Caco-2 (cell line): ENCODE data around the gene TMEM143. TPM values are rescaled to one million over a fixed set of nuclear protein-coding genes. Genes with fewer than 3 reads are reported as not detected.
A peak's percentile ranks its signal among the peaks of the same experiment; 100 is the strongest.

Source experiments
- BruUV-seq: library from RNA; stranded (reverse); fragments of 400-500 nt; replicated peaks from 2 replicates; lab custom pipeline; 2021; lab: Mats Ljungman, UMichigan
- CTCF ChIA-PET: fragments of 300-600 bp; sonication (Branson Sonifier 250); formaldehyde crosslinking; loops from one replicate; lab custom pipeline; 2022; ENCODE audit warnings: antibody characterized with exemption; lab: Charles Lee
- POLR2A ChIA-PET: fragments of 300-600 bp; sonication (Branson Sonifier 250); formaldehyde crosslinking; loops from one replicate; lab custom pipeline; 2022; ENCODE audit warnings: antibody characterized with exemption; lab: Charles Lee
- DNase-seq, 2 experiments: peaks; one replicate each; pipeline versions ENCODE4 v3.0.0 to v3.0.0-alpha.2; 2020 to 2022
- H3K27me3 ChIP-seq: replicated peaks from 2 replicates; pipeline ENCODE4 v1.6.0; 2011; ENCODE audit warnings: low read length; ENCODE audit not compliant: control insufficient read depth, insufficient read depth
- H3K36me3 ChIP-seq: 2 replicates; pipeline ENCODE4 v1.5.1; 2011; ENCODE audit warnings: low read length; ENCODE audit not compliant: control insufficient read depth, insufficient read depth
- H3K4me1 ChIP-seq: fragments of 250-450 bp; sonication (Bioruptor Pico); 2 replicates; pipeline ENCODE4 v1.5.1; 2020; ENCODE audit warnings: mild to moderate bottlenecking
- H3K4me3 ChIP-seq: 2 replicates; pipeline ENCODE4 v1.5.1; 2011; ENCODE audit warnings: low read depth, mild to moderate bottlenecking, control low read depth, low read length
- H3K9me3 ChIP-seq: fragments of 250-450 bp; sonication (Bioruptor Pico); 2 replicates; pipeline ENCODE4 v1.5.1; 2020; ENCODE audit warnings: mild to moderate bottlenecking, moderate library complexity
- H3K27ac Mint-ChIP-seq: one replicate; pipeline ENCODE4 v1.8.0; 2022; ENCODE audit warnings: mixed read lengths; ENCODE audit not compliant: unreplicated experiment
- H3K27me3 Mint-ChIP-seq: one replicate; pipeline ENCODE4 v1.8.0; 2022; ENCODE audit warnings: mixed read lengths; ENCODE audit not compliant: insufficient read depth, unreplicated experiment
- H3K36me3 Mint-ChIP-seq: one replicate; pipeline ENCODE4 v1.8.0; 2022; ENCODE audit warnings: mild to moderate bottlenecking, mixed read lengths; ENCODE audit not compliant: insufficient read depth, unreplicated experiment
- H3K4me1 Mint-ChIP-seq: one replicate; pipeline ENCODE4 v1.8.0; 2022; ENCODE audit warnings: low read depth, mixed read lengths; ENCODE audit not compliant: unreplicated experiment
- H3K4me3 Mint-ChIP-seq: one replicate; pipeline ENCODE4 v1.8.0; 2022; ENCODE audit warnings: mild to moderate bottlenecking, moderate library complexity, mixed read lengths; ENCODE audit not compliant: unreplicated experiment
- H3K9me3 Mint-ChIP-seq: one replicate; pipeline ENCODE4 v1.8.0; 2022; ENCODE audit warnings: mixed read lengths; ENCODE audit not compliant: unreplicated experiment
- intact Hi-C: fragments of 100-400 bp; cut with micrococcal nuclease; formaldehyde crosslinking; loops from one replicate; pipeline ENCODE4 v1.10.0; 2022; ENCODE audit not compliant: unreplicated experiment
- total RNA-seq: library from RNA; stranded (reverse); gene quantifications from 2 replicates; pipeline ENCODE4 v1.2.3, GENCODE V29; 2022
- TF ChIP-seq, protein P1 (sequence below), 2 experiments: fragments of 200-600 bp in 1 of 2; IDR thresholded peaks; 1 replicate in 1 of 2; 2 replicates in 1 of 2; pipeline versions ENCODE4 v1.5.1 to v1.8.0; 2011 to 2022; ENCODE audit warnings: antibody characterized with exemption in 1 of 2, control low read depth in 1 of 2, inconsistent platforms in 1 of 2, low read depth in 1 of 2, low read length in 1 of 2, mild to moderate bottlenecking in 1 of 2, moderate library complexity in 1 of 2; ENCODE audit not compliant: insufficient read depth in 1 of 2, severe bottlenecking in 1 of 2, unreplicated experiment in 1 of 2

The TMEM143 gene
- total RNA-seq, 1 experiment from 2014 or later = 24.4 TPM

DNA sequence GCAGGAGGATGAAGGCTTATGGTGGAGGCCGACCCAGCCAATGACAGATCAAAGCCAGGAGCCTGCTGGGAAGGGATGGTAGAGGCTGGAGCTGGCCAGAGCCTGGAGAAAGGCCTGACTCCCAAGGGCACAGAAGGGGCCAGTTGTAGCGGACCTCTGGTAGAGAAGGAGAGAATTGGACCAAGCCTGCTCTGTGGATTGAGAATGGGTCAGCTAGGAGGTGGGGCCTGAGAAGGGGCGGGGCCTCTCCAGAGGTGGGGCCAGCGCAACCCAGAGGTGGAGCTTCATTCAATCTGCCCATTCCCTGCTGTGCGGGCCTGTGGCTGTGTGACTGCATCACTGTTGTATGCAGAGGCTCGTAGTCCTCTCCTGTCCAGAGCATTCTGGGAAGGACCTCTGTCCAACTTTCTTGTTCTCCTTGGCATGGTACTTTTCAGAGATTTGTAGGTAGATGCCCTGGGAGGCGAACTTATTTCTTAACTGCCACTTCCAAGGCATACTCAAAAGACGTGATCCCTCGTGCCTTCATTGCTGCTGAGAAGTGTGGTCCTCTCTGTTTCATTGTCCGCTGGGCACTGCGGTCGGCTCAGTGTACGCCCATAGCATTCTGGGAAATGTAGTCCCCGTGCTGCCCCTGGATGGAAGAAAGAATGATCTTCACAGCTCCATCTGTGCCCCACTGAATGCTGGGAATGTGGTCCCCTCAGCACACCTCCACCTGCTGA is 36.4 kb upstream of the TMEM143 start:
- Histone ChIP-seq H3K27me3 (no peaks in the 10 kb centered on the region), H3K9me3 (no peaks in the 10 kb centered on the region), H3K4me1 (peaks cover 26% of the 10 kb centered on the region), H3K36me3 (no peaks in the 10 kb centered on the region), H3K4me3 (no peak overlapping the region)
- CTCF ChIA-PET = interaction anchor here (0.5 to 1.4 kb wide), 5 partner anchors 9 to 184 kb away, joined by 3 to 10 read pairs (median 3); partner anchors contain the start of genes GRWD1 and KDELR1
- POLR2A ChIA-PET = interaction anchor here (0.5 to 1.4 kb wide), 6 partner anchors 9 to 158 kb away, joined by 4 to 11 read pairs (median 4); partner anchors contain the start of gene KDELR1
- H3K9me3 Mint-ChIP-seq = peaks cover 10% of the 10 kb centered on the region
- H3K27me3 Mint-ChIP-seq = no peaks in the 10 kb centered on the region
- TF ChIP-seq, protein P1, sequence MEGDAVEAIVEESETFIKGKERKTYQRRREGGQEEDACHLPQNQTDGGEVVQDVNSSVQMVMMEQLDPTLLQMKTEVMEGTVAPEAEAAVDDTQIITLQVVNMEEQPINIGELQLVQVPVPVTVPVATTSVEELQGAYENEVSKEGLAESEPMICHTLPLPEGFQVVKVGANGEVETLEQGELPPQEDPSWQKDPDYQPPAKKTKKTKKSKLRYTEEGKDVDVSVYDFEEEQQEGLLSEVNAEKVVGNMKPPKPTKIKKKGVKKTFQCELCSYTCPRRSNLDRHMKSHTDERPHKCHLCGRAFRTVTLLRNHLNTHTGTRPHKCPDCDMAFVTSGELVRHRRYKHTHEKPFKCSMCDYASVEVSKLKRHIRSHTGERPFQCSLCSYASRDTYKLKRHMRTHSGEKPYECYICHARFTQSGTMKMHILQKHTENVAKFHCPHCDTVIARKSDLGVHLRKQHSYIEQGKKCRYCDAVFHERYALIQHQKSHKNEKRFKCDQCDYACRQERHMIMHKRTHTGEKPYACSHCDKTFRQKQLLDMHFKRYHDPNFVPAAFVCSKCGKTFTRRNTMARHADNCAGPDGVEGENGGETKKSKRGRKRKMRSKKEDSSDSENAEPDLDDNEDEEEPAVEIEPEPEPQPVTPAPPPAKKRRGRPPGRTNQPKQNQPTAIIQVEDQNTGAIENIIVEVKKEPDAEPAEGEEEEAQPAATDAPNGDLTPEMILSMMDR (IDR thresholded peaks at IDR 0.05; ENCODE audit: insufficient read depth in 1 of 2, low read depth in 1 of 2, low read length in 1 of 2, severe bottlenecking in 1 of 2, unreplicated experiment in 1 of 2) = no peak
- peak; percentile 76 to 81 for DNase-seq
- no TSS peak for BruUV-seq
- peaks cover 21% of the 10 kb centered on the region for H3K36me3 Mint-ChIP-seq
- H3K27ac Mint-ChIP-seq = peak overlapping the region; percentile 27
- intact Hi-C loops = loop anchor here (2.0 kb wide), 1 partner anchor 45 kb away; the partner anchor contains the start of gene GRWD1
- H3K4me3 Mint-ChIP-seq = peak overlapping the region; percentile 83
- peaks cover 44% of the 10 kb centered on the region for H3K4me1 Mint-ChIP-seq

DNA sequence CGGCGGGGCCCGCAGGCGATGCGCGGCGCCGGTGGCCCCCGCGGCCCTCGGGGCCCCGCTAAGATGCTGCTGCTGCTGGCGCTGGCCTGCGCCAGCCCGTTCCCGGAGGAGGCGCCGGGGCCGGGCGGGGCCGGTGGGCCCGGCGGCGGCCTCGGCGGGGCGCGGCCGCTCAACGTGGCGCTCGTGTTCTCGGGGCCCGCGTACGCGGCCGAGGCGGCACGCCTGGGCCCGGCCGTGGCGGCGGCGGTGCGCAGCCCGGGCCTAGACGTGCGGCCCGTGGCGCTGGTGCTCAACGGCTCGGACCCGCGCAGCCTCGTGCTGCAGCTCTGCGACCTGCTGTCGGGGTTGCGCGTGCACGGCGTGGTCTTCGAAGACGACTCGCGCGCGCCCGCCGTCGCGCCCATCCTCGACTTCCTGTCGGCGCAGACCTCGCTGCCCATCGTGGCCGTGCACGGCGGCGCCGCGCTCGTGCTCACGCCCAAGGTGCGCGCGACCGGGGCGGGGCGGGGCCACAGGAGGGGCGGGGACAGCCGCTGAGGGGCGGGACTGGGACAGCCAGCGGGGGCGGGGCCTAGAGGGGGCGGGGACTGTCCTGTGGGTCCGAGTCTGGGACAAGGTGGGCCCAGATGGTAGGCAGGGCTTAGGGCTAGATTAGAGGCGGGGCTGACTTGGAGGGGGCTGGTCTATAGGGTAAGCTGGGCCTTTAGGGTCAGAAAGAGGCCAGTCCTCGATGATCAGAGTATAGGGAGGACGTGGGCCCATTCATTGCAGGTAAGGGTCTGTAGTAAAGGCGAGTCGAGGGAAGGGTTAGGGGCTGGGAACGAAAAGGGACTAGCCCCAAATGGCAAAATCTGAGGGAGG is 34.9 kb upstream of the TMEM143 start:
- DNase-seq = peak; percentile 93 to 95
- peak overlapping the region; percentile 51 for H3K4me3 ChIP-seq
- H3K36me3 ChIP-seq = no peaks in the 10 kb centered on the region
- no peaks in the 10 kb centered on the region for H3K27me3 Mint-ChIP-seq
- no TSS peak for BruUV-seq
- peak overlapping the region; percentile 83 for H3K4me3 Mint-ChIP-seq
- ChIA-PET CTCF (interaction anchor here (0.8 to 1.4 kb wide), 2 partner anchors 95 to 186 kb away, joined by 3 to 5 read pairs; no protein-coding TSS in a partner anchor), POLR2A (interaction anchor here (0.5 to 0.9 kb wide), 3 partner anchors 35 to 322 kb away, joined by 3 to 6 read pairs (median 5); partner anchors contain the start of gene TMEM143)
- no peaks in the 10 kb centered on the region for H3K9me3 ChIP-seq
- peaks cover 32% of the 10 kb centered on the region for H3K36me3 Mint-ChIP-seq
- peaks cover 10% of the 10 kb centered on the region for H3K9me3 Mint-ChIP-seq
- peak overlapping the region; percentile 67 for H3K27ac Mint-ChIP-seq
- H3K27me3 ChIP-seq = no peaks in the 10 kb centered on the region
- TF ChIP-seq, protein P1 (IDR thresholded peaks at IDR 0.05; ENCODE audit: insufficient read depth in 1 of 2, low read depth in 1 of 2, low read length in 1 of 2, severe bottlenecking in 1 of 2, unreplicated experiment in 1 of 2) = no peak
- H3K4me1 Mint-ChIP-seq = peaks cover 50% of the 10 kb centered on the region
- intact Hi-C loops = loop anchor here (1.0 to 2.0 kb wide), 3 partner anchors 7 to 34 kb away; partner anchors contain the start of genes KDELR1 and SYNGR4
- H3K4me1 ChIP-seq = peaks cover 35% of the 10 kb centered on the region

DNA sequence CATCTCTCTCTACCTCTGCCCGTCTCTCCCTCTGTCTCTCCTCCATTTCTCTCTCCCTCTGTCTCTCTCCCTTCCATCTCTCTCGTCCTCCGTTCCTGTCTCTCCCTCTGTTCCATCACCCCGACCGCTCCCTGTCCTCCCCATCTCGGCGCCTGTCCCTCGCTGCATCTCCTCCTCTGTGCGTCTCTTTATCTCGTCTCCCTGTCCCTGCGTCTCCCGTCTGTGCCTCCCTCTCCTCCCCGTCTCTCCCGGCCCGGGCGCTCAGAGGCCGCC is 34.3 kb upstream of the TMEM143 start:
- H3K27ac Mint-ChIP-seq = peak overlapping the region; percentile 67
- H3K4me1 ChIP-seq = peaks cover 41% of the 10 kb centered on the region
- no peaks in the 10 kb centered on the region for H3K27me3 ChIP-seq
- H3K36me3 Mint-ChIP-seq = peaks cover 29% of the 10 kb centered on the region
- no peaks in the 10 kb centered on the region for H3K27me3 Mint-ChIP-seq
- H3K36me3 ChIP-seq = no peaks in the 10 kb centered on the region
- H3K4me3 Mint-ChIP-seq = peak overlapping the region; percentile 83
- intact Hi-C loops = loop anchor here (2.0 kb wide), 2 partner anchors 17 to 33 kb away; partner anchors contain the start of gene SYNGR4
- TF ChIP-seq, protein P1 (IDR thresholded peaks at IDR 0.05; ENCODE audit: insufficient read depth in 1 of 2, low read depth in 1 of 2, low read length in 1 of 2, severe bottlenecking in 1 of 2, unreplicated experiment in 1 of 2) = no peak
- ChIA-PET POLR2A (interaction anchor here (0.6 kb wide), 1 partner anchor 156 kb away, joined by 6 read pairs; no protein-coding TSS in a partner anchor), CTCF (interaction anchor here (0.8 to 1.4 kb wide), 2 partner anchors 96 to 186 kb away, joined by 3 to 5 read pairs; no protein-coding TSS in a partner anchor)
- DNase-seq = no peak
- BruUV-seq = no TSS peak
- H3K9me3 Mint-ChIP-seq = peaks cover 10% of the 10 kb centered on the region
- H3K4me1 Mint-ChIP-seq = peaks cover 51% of the 10 kb centered on the region
- H3K9me3 ChIP-seq = no peaks in the 10 kb centered on the region
- peak overlapping the region; percentile 51 for H3K4me3 ChIP-seq
